MG63 (cell line): ENCODE data around the gene SDCCAG8. TPM values are rescaled to one million over a fixed set of nuclear protein-coding genes. Genes with fewer than 3 reads are reported as not detected.
A peak's percentile ranks its signal among the peaks of the same experiment; 100 is the strongest.

Source experiments
- DNase-seq: peaks from one replicate; pipeline ENCODE4 v3.0.0-alpha.2; 2020
- H3K27me3 ChIP-seq: fragments of 250-450 bp; sonication (Bioruptor Pico); 2 replicates; pipeline ENCODE4 v1.5.1; 2020; ENCODE audit warnings: mild to moderate bottlenecking, moderate library complexity
- H3K36me3 ChIP-seq: fragments of 250-450 bp; sonication (Bioruptor Pico); 2 replicates; pipeline ENCODE4 v1.5.1; 2020; ENCODE audit warnings: mild to moderate bottlenecking, moderate library complexity
- H3K4me3 ChIP-seq: fragments of 250-450 bp; sonication (Bioruptor Pico); 2 replicates; pipeline ENCODE4 v1.5.1; 2020; ENCODE audit warnings: mild to moderate bottlenecking, moderate library complexity
- H3K9me3 ChIP-seq: fragments of 250-450 bp; sonication (Bioruptor Pico); 2 replicates; pipeline ENCODE4 v1.5.1; 2020; ENCODE audit warnings: mild to moderate bottlenecking, moderate library complexity
- total RNA-seq: library from RNA; depleted of rRNA; stranded (reverse); fragments of >200 nt; shearing (Covaris generic); gene quantifications from 2 replicates; pipeline ENCODE4 v1.2.3, GENCODE V29; 2014; ENCODE audit warnings: low replicate concordance

The SDCCAG8 gene
- total RNA-seq, 1 experiment from 2014 or later: 19.2 TPM

- H3K36me3 ChIP-seq: no peaks in the 10 kb centered on the region
- no peaks in the 10 kb centered on the region for H3K27me3 ChIP-seq
- no peak overlapping the region for H3K4me3 ChIP-seq
- DNase-seq: no peak
- no peaks in the 10 kb centered on the region for H3K9me3 ChIP-seq
Measured at GRCh38 chr1:243483071-243483771, 227.4 kb downstream of the SDCCAG8 start.

- Histone ChIP-seq H3K27me3 (no peaks in the 10 kb centered on the region), H3K9me3 (no peaks in the 10 kb centered on the region), H3K4me3 (no peak overlapping the region), H3K36me3 (no peaks in the 10 kb centered on the region)
- no peak for DNase-seq
Measured at GRCh38 chr1:243483952-243484351, 228.1 kb downstream of the SDCCAG8 start.

GRCh38 chr1:243487036-243487648 lies 231.3 kb downstream of the SDCCAG8 start:
- Histone ChIP-seq H3K4me3 (no peak overlapping the region), H3K36me3 (no peaks in the 10 kb centered on the region; the same call in 1 of the 2 replicates), H3K27me3 (no peaks in the 10 kb centered on the region), H3K9me3 (no peaks in the 10 kb centered on the region)
- no peak for DNase-seq

- no peaks in the 10 kb centered on the region; the same call in 1 of the 2 replicates for H3K36me3 ChIP-seq
- H3K4me3 ChIP-seq: no peak overlapping the region
- DNase-seq: no peak
- H3K9me3 ChIP-seq: no peaks in the 10 kb centered on the region
- H3K27me3 ChIP-seq: no peaks in the 10 kb centered on the region
Measured at GRCh38 chr1:243487649-243488227, 231.9 kb downstream of the SDCCAG8 start.

- no peak for DNase-seq
- Histone ChIP-seq H3K4me3 (no peak overlapping the region), H3K27me3 (no peaks in the 10 kb centered on the region), H3K9me3 (no peaks in the 10 kb centered on the region), H3K36me3 (no peaks in the 10 kb centered on the region; the same call in 1 of the 2 replicates)
Measured at GRCh38 chr1:243488459-243489157, 232.8 kb downstream of the SDCCAG8 start.

GRCh38 chr1:243489158-243489527 lies 233.3 kb downstream of the SDCCAG8 start:
- H3K27me3 ChIP-seq: no peaks in the 10 kb centered on the region
- H3K4me3 ChIP-seq: no peak overlapping the region
- no peaks in the 10 kb centered on the region for H3K9me3 ChIP-seq
- no peak for DNase-seq
- H3K36me3 ChIP-seq: no peaks in the 10 kb centered on the region; the same call in 1 of the 2 replicates

- no peaks in the 10 kb centered on the region; the same call in 1 of the 2 replicates for H3K36me3 ChIP-seq
- H3K27me3 ChIP-seq: no peaks in the 10 kb centered on the region
- H3K9me3 ChIP-seq: no peaks in the 10 kb centered on the region
- DNase-seq: no peak
- H3K4me3 ChIP-seq: no peak overlapping the region
Measured at GRCh38 chr1:243489681-243490546, 234.1 kb downstream of the SDCCAG8 start.

GRCh38 chr1:243490748-243491686 lies 235.2 kb downstream of the SDCCAG8 start:
- peak; percentile 57 for DNase-seq
- Histone ChIP-seq H3K4me3 (no peak overlapping the region), H3K9me3 (no peaks in the 10 kb centered on the region)

GRCh38 chr1:243493156-243494129 lies 237.6 kb downstream of the SDCCAG8 start:
- Histone ChIP-seq H3K36me3 (no peaks in the 10 kb centered on the region; the same call in 1 of the 2 replicates), H3K4me3 (no peak overlapping the region), H3K9me3 (no peaks in the 10 kb centered on the region), H3K27me3 (no peaks in the 10 kb centered on the region)
- peak; percentile 38 for DNase-seq

More at GRCh38 chr1:243490748-243491686, 235.2 kb downstream of the SDCCAG8 start:
- Histone ChIP-seq H3K36me3 (no peaks in the 10 kb centered on the region; the same call in 1 of the 2 replicates), H3K27me3 (no peaks in the 10 kb centered on the region)

- H3K27me3 ChIP-seq: no peaks in the 10 kb centered on the region
- H3K36me3 ChIP-seq: no peaks in the 10 kb centered on the region; the same call in 1 of the 2 replicates
- DNase-seq: no peak
- H3K9me3 ChIP-seq: no peaks in the 10 kb centered on the region
- H3K4me3 ChIP-seq: no peak overlapping the region
Measured at GRCh38 chr1:243494741-243495431, 239.0 kb downstream of the SDCCAG8 start.

- Histone ChIP-seq H3K36me3 (no peaks in the 10 kb centered on the region), H3K4me3 (no peak overlapping the region), H3K27me3 (no peaks in the 10 kb centered on the region), H3K9me3 (no peaks in the 10 kb centered on the region)
- DNase-seq: no peak
Measured at GRCh38 chr1:243495442-243496186, 239.8 kb downstream of the SDCCAG8 start.

- no peaks in the 10 kb centered on the region for H3K9me3 ChIP-seq
- H3K4me3 ChIP-seq: no peak overlapping the region
- H3K27me3 ChIP-seq: no peaks in the 10 kb centered on the region
- DNase-seq: no peak
- no peaks in the 10 kb centered on the region for H3K36me3 ChIP-seq
Measured at GRCh38 chr1:243496187-243496646, 240.4 kb downstream of the SDCCAG8 start.

GRCh38 chr1:243496806-243497205 lies 241.0 kb downstream of the SDCCAG8 start:
- H3K4me3 ChIP-seq: no peak overlapping the region
- H3K9me3 ChIP-seq: no peaks in the 10 kb centered on the region
- no peaks in the 10 kb centered on the region for H3K27me3 ChIP-seq
- no peak for DNase-seq
- H3K36me3 ChIP-seq: no peaks in the 10 kb centered on the region; the same call in 1 of the 2 replicates
